Liver (tissue), 9 donors: ENCODE data around the gene CCBE1. TPM values are rescaled to one million over a fixed set of nuclear protein-coding genes. Genes with fewer than 3 reads are reported as not detected.

Experiments used
- DNase-seq: peaks from one replicate; pipeline ENCODE4 v3.0.0-alpha.2; 2017; ENCODE audit warnings: low spot score
- H3K27ac ChIP-seq, 2 donors: one replicate each; pipeline ENCODE4 v1.7.0; 2013; ENCODE audit warnings: inconsistent platforms in 2 of 2, low read length in 2 of 2, control low read depth in 1 of 2, low read depth in 1 of 2, mild to moderate bottlenecking in 1 of 2
- H3K27me3 ChIP-seq, 4 donors: one replicate each; pipeline versions ENCODE4 v1.6.1 to v1.7.0; 2013; ENCODE audit warnings: low read length in 3 of 4, inconsistent platforms in 1 of 4, mild to moderate bottlenecking in 1 of 4, moderate library complexity in 1 of 4; ENCODE audit not compliant: control insufficient read depth in 4 of 4, insufficient read depth in 4 of 4
- H3K36me3 ChIP-seq, 4 donors: one replicate each; pipeline versions ENCODE4 v1.6.1 to v1.7.0; 2013; ENCODE audit warnings: low read length in 3 of 4, mild to moderate bottlenecking in 3 of 4, low read depth in 1 of 4, moderate library complexity in 1 of 4; ENCODE audit not compliant: control insufficient read depth in 4 of 4, insufficient read depth in 3 of 4
- H3K4me1 ChIP-seq, 4 donors: one replicate each; pipeline versions ENCODE4 v1.6.1 to v1.7.0; 2013; ENCODE audit warnings: low read length in 3 of 4, mild to moderate bottlenecking in 3 of 4, moderate library complexity in 1 of 4; ENCODE audit not compliant: control insufficient read depth in 4 of 4, insufficient read depth in 4 of 4
- H3K4me3 ChIP-seq, 3 donors: one replicate each; pipeline versions ENCODE4 v1.6.1 to v1.7.0; 2013; ENCODE audit warnings: low read length in 3 of 3, control low read depth in 1 of 3, low read depth in 1 of 3, mild to moderate bottlenecking in 1 of 3
- H3K9ac ChIP-seq, 2 donors: one replicate each; pipeline ENCODE4 v1.7.0; 2013; ENCODE audit warnings: low read length in 2 of 2, mild to moderate bottlenecking in 2 of 2, moderate library complexity in 2 of 2, control low read depth in 1 of 2, low read depth in 1 of 2
- H3K9me3 ChIP-seq, 4 donors: one replicate each; pipeline versions ENCODE4 v1.6.1 to v1.7.0; 2013; ENCODE audit warnings: low read length in 3 of 4; ENCODE audit not compliant: control insufficient read depth in 4 of 4
- EGR1 ChIP-seq, 2 donors: IDR thresholded peaks; 2 replicates each; pipeline ENCODE4 v1.6.1; 2016 to 2018; ENCODE audit warnings: antibody characterized with exemption in 2 of 2, low read depth in 2 of 2
- FOXA1 ChIP-seq: IDR thresholded peaks from 2 replicates; pipeline ENCODE4 v1.6.1; 2016; ENCODE audit warnings: antibody characterized with exemption
- FOXA2 ChIP-seq: IDR thresholded peaks from 2 replicates; pipeline ENCODE4 v1.6.1; 2016; ENCODE audit warnings: antibody characterized with exemption
- GABPA ChIP-seq, 2 donors: IDR thresholded peaks in 1 of 2; conservative IDR thresholded peaks in 1 of 2; 2 replicates each; pipeline ENCODE4 v1.6.1; 2016; ENCODE audit warnings: antibody characterized with exemption in 2 of 2, mild to moderate bottlenecking in 1 of 2, moderate library complexity in 1 of 2
- HNF4A ChIP-seq, 2 donors: conservative IDR thresholded peaks; 2 replicates each; pipeline ENCODE4 v1.6.1; 2016; ENCODE audit warnings: antibody characterized with exemption in 2 of 2, mild to moderate bottlenecking in 2 of 2
- HNF4G ChIP-seq: IDR thresholded peaks from 2 replicates; pipeline ENCODE4 v1.6.1; 2016; ENCODE audit warnings: antibody characterized with exemption
- RAD21 ChIP-seq, 2 donors: IDR thresholded peaks; 2 replicates each; pipeline ENCODE4 v1.6.1; 2016; ENCODE audit warnings: antibody characterized with exemption in 2 of 2, mild to moderate bottlenecking in 2 of 2
- RXRA ChIP-seq, 2 donors: IDR thresholded peaks; 2 replicates each; pipeline ENCODE4 v1.6.1; 2017 to 2018; ENCODE audit warnings: antibody characterized with exemption in 2 of 2, mild to moderate bottlenecking in 1 of 2
- SP1 ChIP-seq: IDR thresholded peaks from 2 replicates; pipeline ENCODE4 v1.6.1; 2018; ENCODE audit warnings: antibody characterized with exemption, mild to moderate bottlenecking
- YY1 ChIP-seq: IDR thresholded peaks from 2 replicates; pipeline ENCODE4 v1.6.1; 2016; ENCODE audit warnings: antibody characterized with exemption, mild to moderate bottlenecking
- ZBTB33 ChIP-seq: IDR thresholded peaks from 2 replicates; pipeline ENCODE4 v1.6.1; 2016; ENCODE audit warnings: antibody characterized with exemption
- WGBS: extraction: QIAGEN DNeasy Blood & Tissue Kit; methylation state at CpG from one replicate; pipeline ENCODE4 v1.1.7; 2013; 5-methylcytosine and 5-hydroxymethylcytosine counted together
- polyA plus RNA-seq, 2 donors: library from polyadenylated mRNA; stranded (reverse) in 1 of 2; unstranded in 1 of 2; fragments of 200-250 nt in 1 of 2; fragments of >200 nt in 1 of 2; fragmentation: Nextera tagmentation in 1 of 2; extraction: Ambion mirVana in 1 of 2; gene quantifications; one replicate each; pipeline versions ENCODE4 v1.2.1 to v1.2.3, GENCODE V29; 2013 to 2015
- total RNA-seq, 2 donors: library from RNA; depleted of rRNA; stranded (reverse); fragments of >200 nt; gene quantifications; one replicate each; pipeline ENCODE4 v1.2.3, GENCODE V29; 2014
- TF ChIP-seq, protein P1 (sequence below): fragments of 150-350 bp; IDR thresholded peaks from 2 replicates; pipeline ENCODE4 v1.5.1; 2017; ENCODE audit warnings: improper control_type of control experiment, low read depth, low read length; ENCODE audit not compliant: missing input control
- TF ChIP-seq, protein P2 (sequence below): IDR thresholded peaks from 2 replicates; pipeline ENCODE4 v1.6.1; 2016; ENCODE audit warnings: antibody characterized with exemption
- TF ChIP-seq, protein P3 (sequence below): IDR thresholded peaks from 2 replicates; pipeline ENCODE4 v1.6.1; 2016; ENCODE audit warnings: antibody characterized with exemption, mild to moderate bottlenecking
- TF ChIP-seq, protein P4 (sequence below): IDR thresholded peaks from 2 replicates; pipeline ENCODE4 v1.6.1; 2016; ENCODE audit warnings: antibody characterized with exemption
- donor health status: healthy.
- donor health status: healthy.
- donor health status: healthy.
- donor health status: healthy.
- donor health status: healthy.

CCBE1 gene
- total and polyA plus RNA-seq, 4 donors = 1.8 to 2.6 (median 2.2) TPM

GRCh38 chr18:59719544-59720181 is 22.4 kb upstream of the CCBE1 start:
- H3K4me1 ChIP-seq = no peaks in the 10 kb centered on the region
- H3K9ac ChIP-seq = no peak overlapping the region
- H3K4me3 ChIP-seq = no peak overlapping the region
- peaks cover 0 to 8% (median 0%) of the 10 kb centered on the region in 4 donors for H3K27me3 ChIP-seq
- DNase-seq = no peak
- peaks cover 0 to 3% (median 0%) of the 10 kb centered on the region in 4 donors for H3K9me3 ChIP-seq
- no peak for TF ChIP-seq ZBTB33
- TF ChIP-seq FOXA2 = no peak
- TF ChIP-seq EGR1 (IDR thresholded peaks at IDR 0.05; ENCODE audit: low read depth in 2 of 2) = no peak
- TF ChIP-seq, protein P1, sequence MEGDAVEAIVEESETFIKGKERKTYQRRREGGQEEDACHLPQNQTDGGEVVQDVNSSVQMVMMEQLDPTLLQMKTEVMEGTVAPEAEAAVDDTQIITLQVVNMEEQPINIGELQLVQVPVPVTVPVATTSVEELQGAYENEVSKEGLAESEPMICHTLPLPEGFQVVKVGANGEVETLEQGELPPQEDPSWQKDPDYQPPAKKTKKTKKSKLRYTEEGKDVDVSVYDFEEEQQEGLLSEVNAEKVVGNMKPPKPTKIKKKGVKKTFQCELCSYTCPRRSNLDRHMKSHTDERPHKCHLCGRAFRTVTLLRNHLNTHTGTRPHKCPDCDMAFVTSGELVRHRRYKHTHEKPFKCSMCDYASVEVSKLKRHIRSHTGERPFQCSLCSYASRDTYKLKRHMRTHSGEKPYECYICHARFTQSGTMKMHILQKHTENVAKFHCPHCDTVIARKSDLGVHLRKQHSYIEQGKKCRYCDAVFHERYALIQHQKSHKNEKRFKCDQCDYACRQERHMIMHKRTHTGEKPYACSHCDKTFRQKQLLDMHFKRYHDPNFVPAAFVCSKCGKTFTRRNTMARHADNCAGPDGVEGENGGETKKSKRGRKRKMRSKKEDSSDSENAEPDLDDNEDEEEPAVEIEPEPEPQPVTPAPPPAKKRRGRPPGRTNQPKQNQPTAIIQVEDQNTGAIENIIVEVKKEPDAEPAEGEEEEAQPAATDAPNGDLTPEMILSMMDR = no peak
- TF ChIP-seq, protein P2, sequence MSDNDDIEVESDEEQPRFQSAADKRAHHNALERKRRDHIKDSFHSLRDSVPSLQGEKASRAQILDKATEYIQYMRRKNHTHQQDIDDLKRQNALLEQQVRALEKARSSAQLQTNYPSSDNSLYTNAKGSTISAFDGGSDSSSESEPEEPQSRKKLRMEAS = no peak
- TF ChIP-seq, protein P3, sequence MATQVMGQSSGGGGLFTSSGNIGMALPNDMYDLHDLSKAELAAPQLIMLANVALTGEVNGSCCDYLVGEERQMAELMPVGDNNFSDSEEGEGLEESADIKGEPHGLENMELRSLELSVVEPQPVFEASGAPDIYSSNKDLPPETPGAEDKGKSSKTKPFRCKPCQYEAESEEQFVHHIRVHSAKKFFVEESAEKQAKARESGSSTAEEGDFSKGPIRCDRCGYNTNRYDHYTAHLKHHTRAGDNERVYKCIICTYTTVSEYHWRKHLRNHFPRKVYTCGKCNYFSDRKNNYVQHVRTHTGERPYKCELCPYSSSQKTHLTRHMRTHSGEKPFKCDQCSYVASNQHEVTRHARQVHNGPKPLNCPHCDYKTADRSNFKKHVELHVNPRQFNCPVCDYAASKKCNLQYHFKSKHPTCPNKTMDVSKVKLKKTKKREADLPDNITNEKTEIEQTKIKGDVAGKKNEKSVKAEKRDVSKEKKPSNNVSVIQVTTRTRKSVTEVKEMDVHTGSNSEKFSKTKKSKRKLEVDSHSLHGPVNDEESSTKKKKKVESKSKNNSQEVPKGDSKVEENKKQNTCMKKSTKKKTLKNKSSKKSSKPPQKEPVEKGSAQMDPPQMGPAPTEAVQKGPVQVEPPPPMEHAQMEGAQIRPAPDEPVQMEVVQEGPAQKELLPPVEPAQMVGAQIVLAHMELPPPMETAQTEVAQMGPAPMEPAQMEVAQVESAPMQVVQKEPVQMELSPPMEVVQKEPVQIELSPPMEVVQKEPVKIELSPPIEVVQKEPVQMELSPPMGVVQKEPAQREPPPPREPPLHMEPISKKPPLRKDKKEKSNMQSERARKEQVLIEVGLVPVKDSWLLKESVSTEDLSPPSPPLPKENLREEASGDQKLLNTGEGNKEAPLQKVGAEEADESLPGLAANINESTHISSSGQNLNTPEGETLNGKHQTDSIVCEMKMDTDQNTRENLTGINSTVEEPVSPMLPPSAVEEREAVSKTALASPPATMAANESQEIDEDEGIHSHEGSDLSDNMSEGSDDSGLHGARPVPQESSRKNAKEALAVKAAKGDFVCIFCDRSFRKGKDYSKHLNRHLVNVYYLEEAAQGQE = no peak
- no peak for TF ChIP-seq RXRA (IDR thresholded peaks at IDR 0.05)
- TF ChIP-seq, protein P4, sequence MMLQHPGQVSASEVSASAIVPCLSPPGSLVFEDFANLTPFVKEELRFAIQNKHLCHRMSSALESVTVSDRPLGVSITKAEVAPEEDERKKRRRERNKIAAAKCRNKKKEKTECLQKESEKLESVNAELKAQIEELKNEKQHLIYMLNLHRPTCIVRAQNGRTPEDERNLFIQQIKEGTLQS = no peak
- no peak for TF ChIP-seq HNF4G
- no peak for TF ChIP-seq FOXA1
- TF ChIP-seq SP1 = no peak
- no peak for TF ChIP-seq YY1
- TF ChIP-seq GABPA (IDR thresholded peaks at IDR 0.05 in 1 of 2, conservative IDR thresholded peaks at IDR 0.05 in 1 of 2) = no peak
- TF ChIP-seq HNF4A (conservative IDR thresholded peaks at IDR 0.05) = no peak
- no peak for TF ChIP-seq RAD21 (IDR thresholded peaks at IDR 0.05)
- H3K36me3 ChIP-seq = no peaks in the 10 kb centered on the region
- WGBS = 57% methylated on average over 3 of the region's 3 CpGs
- no peak overlapping the region for H3K27ac ChIP-seq
